IMR-90 (cell line): ENCODE measurements around the gene FA2H. TPM values are rescaled to one million over a fixed set of nuclear protein-coding genes. Genes with fewer than 3 reads are reported as not detected.

ENCODE experiments used
- ATAC-seq: fragments of 200-7000 bp; cut with Tn5 transposase; 2 replicates; pipeline ENCODE4 v1.9.1; 2020; ENCODE audit warnings: low read depth, mild to moderate bottlenecking, moderate library complexity
- BruUV-seq: library from RNA; stranded (reverse); fragments of 400-500 nt; replicated peaks from 2 replicates; lab custom pipeline; 2021; lab: Mats Ljungman, UMichigan
- CTCF ChIA-PET: fragments of 300-600 bp; formaldehyde crosslinking; extraction: SDS; loops from one replicate; lab custom pipeline; 2021; ENCODE audit warnings: antibody characterized with exemption; lab: Yijun Ruan, JAX
- POLR2A ChIA-PET: fragments of 300-600 bp; sonication (Branson Sonifier 250); formaldehyde crosslinking; loops from one replicate; lab custom pipeline; 2022; ENCODE audit warnings: antibody characterized with exemption; ENCODE audit not compliant: unreplicated experiment; lab: Charles Lee
- DNase-seq: peaks from one replicate; pipeline ENCODE4 v3.0.0; 2013
- H2AFZ ChIP-seq: replicated peaks from 2 replicates; pipeline ENCODE3; 2013; ENCODE audit warnings: low read length, mild to moderate bottlenecking; ENCODE audit not compliant: poor library complexity
- H2AK5ac ChIP-seq: 2 replicates; pipeline ENCODE4 v1.6.1; 2013; ENCODE audit warnings: low read depth, low read length, inconsistent platforms
- H2AK9ac ChIP-seq: replicated peaks from 2 replicates; pipeline ENCODE3; 2013; ENCODE audit warnings: mild to moderate bottlenecking, low read depth, low read length, moderate library complexity; ENCODE audit not compliant: poor library complexity
- H2BK120ac ChIP-seq: 2 replicates; pipeline ENCODE4 v1.6.1; 2013; ENCODE audit warnings: low read depth, low read length, inconsistent platforms
- H2BK15ac ChIP-seq: 3 replicates; pipeline ENCODE4 v1.6.1; 2013; ENCODE audit warnings: low read depth, low read length, inconsistent platforms
- H2BK20ac ChIP-seq: 2 replicates; pipeline ENCODE4 v1.6.1; 2013; ENCODE audit warnings: low read depth, mild to moderate bottlenecking, inconsistent platforms, low read length, moderate library complexity
- H2BK5ac ChIP-seq: 2 replicates; pipeline ENCODE4 v1.6.1; 2013; ENCODE audit warnings: mild to moderate bottlenecking, low read depth, low read length, inconsistent platforms; ENCODE audit not compliant: poor library complexity, severe bottlenecking
- H3K14ac ChIP-seq: replicated peaks from 2 replicates; pipeline ENCODE4 v1.6.1; 2013; ENCODE audit warnings: low read depth, low read length, inconsistent platforms
- H3K18ac ChIP-seq: 2 replicates; pipeline ENCODE4 v1.6.1; 2013; ENCODE audit warnings: low read depth, low read length, control low read depth
- H3K23ac ChIP-seq: 2 replicates; pipeline ENCODE4 v1.6.1; 2013; ENCODE audit warnings: low read depth, low read length, inconsistent platforms
- H3K27ac ChIP-seq: 2 replicates; pipeline ENCODE4 v1.5.1; 2013; ENCODE audit warnings: mild to moderate bottlenecking, control low read depth, low read length; ENCODE audit not compliant: insufficient read depth
- H3K27me3 ChIP-seq: 2 replicates; pipeline ENCODE4 v1.6.1; 2013; ENCODE audit warnings: low read length; ENCODE audit not compliant: control insufficient read depth, insufficient read depth
- H3K36me3 ChIP-seq: 2 replicates; pipeline ENCODE4 v1.6.1; 2013; ENCODE audit warnings: low read length, mixed read lengths; ENCODE audit not compliant: control insufficient read depth, insufficient read depth
- H3K4ac ChIP-seq: 2 replicates; pipeline ENCODE4 v1.6.1; 2013; ENCODE audit warnings: low read depth, low read length, inconsistent platforms
- H3K4me1 ChIP-seq: 2 replicates; pipeline ENCODE4 v1.6.1; 2013; ENCODE audit warnings: low read length, mixed read lengths; ENCODE audit not compliant: control insufficient read depth, insufficient read depth
- H3K4me2 ChIP-seq: 2 replicates; pipeline ENCODE4 v1.6.1; 2013; ENCODE audit warnings: low read depth, mild to moderate bottlenecking, control low read depth, low read length, moderate library complexity
- H3K4me3 ChIP-seq: 2 replicates; pipeline ENCODE4 v1.5.1; 2013; ENCODE audit warnings: low read depth, mild to moderate bottlenecking, control low read depth, low read length, moderate library complexity; ENCODE audit not compliant: insufficient read depth
- H3K56ac ChIP-seq: 2 replicates; pipeline ENCODE4 v1.6.1; 2013; ENCODE audit warnings: low read length, inconsistent platforms; ENCODE audit not compliant: insufficient read depth; ENCODE audit errors: extremely low read depth
- H3K79me1 ChIP-seq, 2 experiments: 2 replicates each; pipeline ENCODE4 v1.6.1; 2013; ENCODE audit warnings: low read length in 2 of 2, inconsistent platforms in 1 of 2, low read depth in 1 of 2
- H3K9ac ChIP-seq: 2 replicates; pipeline ENCODE4 v1.6.1; 2013; ENCODE audit warnings: low read depth, low read length, control low read depth
- H3K9me1 ChIP-seq: 2 replicates; pipeline ENCODE4 v1.6.1; 2013; ENCODE audit warnings: low read length, inconsistent platforms; ENCODE audit not compliant: insufficient read depth
- H3K9me3 ChIP-seq: 2 replicates; pipeline ENCODE4 v1.6.1; 2013; ENCODE audit warnings: low read length; ENCODE audit not compliant: control insufficient read depth, insufficient read depth
- H4K20me1 ChIP-seq: 2 replicates; pipeline ENCODE4 v1.6.1; 2013; ENCODE audit warnings: low read length, inconsistent platforms; ENCODE audit not compliant: insufficient read depth
- H4K5ac ChIP-seq: 2 replicates; pipeline ENCODE4 v1.6.1; 2013; ENCODE audit warnings: mild to moderate bottlenecking, low read depth, low read length, control low read depth
- H4K8ac ChIP-seq, 2 experiments: 2 replicates each; pipeline ENCODE4 v1.6.1; 2013; ENCODE audit warnings: low read depth in 2 of 2, low read length in 2 of 2, control low read depth in 1 of 2, inconsistent platforms in 1 of 2
- H4K91ac ChIP-seq: 2 replicates; pipeline ENCODE4 v1.6.1; 2013; ENCODE audit warnings: low read depth, low read length, inconsistent platforms; ENCODE audit not compliant: insufficient read depth
- CTCF ChIP-seq: conservative IDR thresholded peaks from 2 replicates; pipeline ENCODE4 v1.5.1; 2012; ENCODE audit warnings: mild to moderate bottlenecking, low read depth, low read length, improper control_type of control experiment
- POLR2A ChIP-seq: IDR thresholded peaks from 2 replicates; pipeline ENCODE4 v1.6.1; 2012; ENCODE audit warnings: mild to moderate bottlenecking, low read depth, low read length
- WGBS, 2 experiments: methylation state at CpG; one replicate each; pipeline versions ENCODE4 v1.1.5 to v1.1.7; 2013; ENCODE audit warnings: missing lambda C conversion rate in 2 of 2; ENCODE audit not compliant: insufficient read length in 1 of 2; ENCODE audit errors: extremely low coverage in 2 of 2; 5-methylcytosine and 5-hydroxymethylcytosine counted together
- dilution Hi-C: fragments of 300-500 bp; cut with HindIII; formaldehyde crosslinking; loops from one replicate; pipeline ENCODE4 v1.14.3; 2018; ENCODE audit warnings: low sequenced_read_pairs; ENCODE audit not compliant: unreplicated experiment
- in situ Hi-C: fragments of 300-500 bp; cut with MboI; formaldehyde crosslinking; loops from 3 replicates; pipeline ENCODE4 v1.14.3; 2019; ENCODE audit warnings: low sequenced_read_pairs, inconsistent platforms, mixed read lengths
- intact Hi-C: fragments of 100-400 bp; cut with micrococcal nuclease; formaldehyde crosslinking; loops from 2 replicates; pipeline ENCODE4 v1.10.0; 2022
- polyA plus RNA-seq, 3 experiments: library from polyadenylated mRNA; depleted of rRNA; stranded (reverse); fragments of >200 nt; gene quantifications; 2 replicates each; pipeline ENCODE4 v1.2.3, GENCODE V29; 2012; ENCODE audit warnings: low replicate concordance in 1 of 3
- total RNA-seq: library from RNA; depleted of rRNA; stranded (reverse); fragments of >200 nt; gene quantifications from 2 replicates; pipeline ENCODE4 v1.2.3, GENCODE V29; 2012

FA2H gene
- total and polyA plus RNA-seq, 2 of the 4 experiments (the other 2 are of a cell fraction) = not detected

GRCh38 chr16:74797414-74797813 lies 22.8 kb upstream of the FA2H start:
- Histone ChIP-seq H3K27me3 (peaks cover 14% of the 10 kb centered on the region), H2BK120ac (no peak overlapping the region), H3K9me1 (no peaks in the 10 kb centered on the region), H3K18ac (no peak overlapping the region), H4K8ac (no peak overlapping the region), H3K56ac (no peak overlapping the region), H4K91ac (no peak overlapping the region), H3K79me1 (no peaks in the 10 kb centered on the region), H2BK20ac (no peak overlapping the region), H3K4me2 (no peak overlapping the region), H3K36me3 (no peaks in the 10 kb centered on the region), H3K4me1 (no peaks in the 10 kb centered on the region), H2AK9ac (no peak overlapping the region), H3K4ac (no peak overlapping the region), H3K9me3 (no peaks in the 10 kb centered on the region), H4K5ac (no peak overlapping the region), H3K27ac (no peak overlapping the region), H3K4me3 (no peak overlapping the region), H2BK5ac (no peak overlapping the region), H3K14ac (no peak overlapping the region), H3K23ac (no peak overlapping the region), H4K20me1 (no peaks in the 10 kb centered on the region), H2AFZ (no peak overlapping the region), H2AK5ac (no peak overlapping the region), H2BK15ac (no peak overlapping the region), H3K9ac (no peak overlapping the region)
- CTCF ChIA-PET = interaction anchor here (1.8 kb wide), 1 partner anchor 10 kb away, joined by 5 read pairs; no protein-coding TSS in a partner anchor
- no peak for DNase-seq
- POLR2A ChIA-PET = no interaction called here
- in situ Hi-C loops = no loop called here
- dilution Hi-C loops = no loop called here
- intact Hi-C loops = no loop called here
- no peak for TF ChIP-seq CTCF
- TF ChIP-seq POLR2A = no peak
- WGBS, 2 experiments = no CpG with 5 or more reads among the region's 1 CpG
- ATAC-seq = no peak
- no TSS peak for BruUV-seq
